Measurements from ENCODE around the gene CELA3A. TPM values are rescaled to one million over a fixed set of nuclear protein-coding genes. Genes with fewer than 3 reads are reported as not detected.

Gene CELA3A
- total and polyA plus RNA-seq, 10 donors = 0.45 to 5.2 (median 1.3) TPM; not detected in 4

DNA sequence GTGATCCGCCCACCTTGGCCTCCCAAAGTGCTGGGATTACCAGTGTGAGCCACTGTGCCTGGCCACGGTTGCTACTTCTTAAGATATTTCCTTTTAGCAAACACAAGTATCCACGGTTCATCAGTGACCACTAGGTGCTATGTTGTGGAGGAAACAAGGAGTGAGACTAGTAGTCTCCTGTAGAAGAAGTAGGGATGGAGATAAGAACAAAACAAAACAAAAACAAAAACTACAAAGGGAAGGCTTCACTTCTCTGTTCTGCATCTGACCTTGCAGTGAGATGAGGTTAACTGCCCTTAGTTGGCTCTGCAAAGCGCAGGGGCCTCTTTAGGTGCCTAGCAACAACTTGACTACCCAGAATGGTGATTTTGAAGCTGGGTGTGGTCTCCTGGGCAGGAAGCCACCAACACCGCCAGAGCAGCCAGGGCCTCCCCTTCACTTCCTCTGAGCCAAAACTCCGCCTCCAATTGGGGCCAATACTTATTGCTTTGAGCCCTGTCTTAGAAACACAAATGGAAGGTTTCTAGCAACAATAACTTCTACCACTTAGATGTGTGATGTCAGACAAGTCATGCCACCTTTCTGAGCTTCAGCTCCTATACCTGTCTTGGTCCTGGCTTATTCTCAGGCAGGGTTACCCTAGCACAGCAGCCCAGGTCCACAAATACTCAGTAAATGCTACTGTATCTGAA lies 38.3 kb downstream of the CELA3A start:
- 12 to 22% (median 15%) methylated on average over 6 of the region's 6 CpGs for WGBS, 5 donors
- H3K27ac ChIP-seq = peak overlapping the region; percentile 74 to 91 (median 87)
- no peaks in the 10 kb centered on the region for H3K9me3 ChIP-seq
- no peaks in the 10 kb centered on the region for H3K27me3 ChIP-seq (replicated peaks in 1 of 7)
- H3K36me3 ChIP-seq = no peaks in the 10 kb centered on the region
- TF ChIP-seq POLR2AphosphoS5 (IDR thresholded peaks at IDR 0.05) = peak in 2 of 3 donors; percentile 71 to 81
- TF ChIP-seq CTCF (IDR thresholded peaks at IDR 0.05 in 8 of 11, conservative IDR thresholded peaks at IDR 0.05 in 3 of 11) = peak in 6 of 11 experiments; percentile 6 to 25 (median 17)
- no peak for TF ChIP-seq POLR2A (IDR thresholded peaks at IDR 0.05)
- peak overlapping the region in 4 of 8 donors; percentile 4 to 63 (median 16) for H3K4me3 ChIP-seq
- DNase-seq = peak; percentile 94
- H3K4me1 ChIP-seq = peaks cover 8 to 59% (median 32%) of the 10 kb centered on the region in 6 donors
- intact Hi-C loops (cut with DNase I; ENCODE audit: low total_unique reads) = no loop called here

GRCh38 chr1:22040286-22040623 lies 38.8 kb downstream of the CELA3A start:
- TF ChIP-seq POLR2AphosphoS5 (IDR thresholded peaks at IDR 0.05) = no peak
- TF ChIP-seq CTCF (IDR thresholded peaks at IDR 0.05 in 8 of 11, conservative IDR thresholded peaks at IDR 0.05 in 3 of 11) = no peak
- TF ChIP-seq POLR2A (IDR thresholded peaks at IDR 0.05) = no peak
- no peaks in the 10 kb centered on the region for H3K36me3 ChIP-seq
- no peaks in the 10 kb centered on the region for H3K9me3 ChIP-seq
- H3K27ac ChIP-seq = peak overlapping the region; percentile 74 to 91 (median 87)
- intact Hi-C loops (cut with DNase I; ENCODE audit: low total_unique reads) = no loop called here
- WGBS, 5 donors = 70 to 93% (median 88%) methylated on average over 5 of the region's 5 CpGs
- no peaks in the 10 kb centered on the region for H3K27me3 ChIP-seq (replicated peaks in 1 of 7)
- peaks cover 8 to 62% (median 32%) of the 10 kb centered on the region in 6 donors for H3K4me1 ChIP-seq
- peak overlapping the region in 2 of 8 donors; percentile 4 to 63 for H3K4me3 ChIP-seq
- DNase-seq = no peak

DNA sequence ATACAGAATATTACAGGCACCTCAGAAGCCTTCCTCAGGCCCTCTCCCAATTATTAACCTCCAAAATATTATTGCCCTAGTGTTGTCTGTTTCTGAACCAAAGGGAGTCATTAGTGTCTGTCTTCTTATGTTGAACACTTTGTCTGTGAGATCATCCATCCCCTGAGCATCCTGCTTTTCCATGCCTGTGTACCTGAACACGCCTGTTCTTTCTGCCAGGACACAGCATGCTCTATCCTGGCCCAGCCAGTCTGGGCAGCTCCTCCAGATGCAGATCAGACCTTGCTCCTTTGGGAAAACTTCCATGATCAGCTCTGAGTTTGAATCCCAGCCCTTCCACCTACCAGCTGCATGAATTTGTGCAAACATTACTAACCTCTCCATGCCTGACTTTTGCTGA lies 40.0 kb downstream of the CELA3A start:
- whole genome bisulfite sequencing, 5 donors = 95 to 100% (median 100%) methylated on average over 1 of the region's 1 CpG
- intact Hi-C loops (cut with DNase I; ENCODE audit: low total_unique reads) = no loop called here

More for the DNA sequence above, 40.0 kb downstream of the CELA3A start:
- Histone ChIP-seq H3K4me3 (no peak overlapping the region), H3K27ac (peak overlapping the region in 3 of 8 donors; percentile 88 to 91 (median 89)), H3K4me1 (peaks cover 8 to 62% (median 32%) of the 10 kb centered on the region in 6 donors), H3K9me3 (peaks cover 0 to 4% (median 0%) of the 10 kb centered on the region in 8 donors), H3K36me3 (no peaks in the 10 kb centered on the region), H3K27me3 (replicated peaks in 1 of 7) (no peaks in the 10 kb centered on the region)
- peak; percentile 36 for DNase-seq
- TF ChIP-seq CTCF (IDR thresholded peaks at IDR 0.05 in 8 of 11, conservative IDR thresholded peaks at IDR 0.05 in 3 of 11) = no peak
- no peak for TF ChIP-seq POLR2AphosphoS5 (IDR thresholded peaks at IDR 0.05)
- TF ChIP-seq POLR2A (IDR thresholded peaks at IDR 0.05) = no peak

Data from spleen (tissue), 11 donors.